Tongue (tissue), 2 donors: Measurements from ENCODE around the gene MOXD1. TPM values are rescaled to one million over a fixed set of nuclear protein-coding genes. Genes with fewer than 3 reads are reported as not detected.

Source experiments
- DNase-seq: peaks from one replicate; pipeline ENCODE4 v3.0.0-alpha.2; 2015
- total RNA-seq: library from RNA; depleted of rRNA; stranded (reverse); fragments of >200 nt; gene quantifications from one replicate; pipeline ENCODE4 v1.2.3, GENCODE V29; 2014

MOXD1 gene
- total RNA-seq, result 17.6 TPM

DNA sequence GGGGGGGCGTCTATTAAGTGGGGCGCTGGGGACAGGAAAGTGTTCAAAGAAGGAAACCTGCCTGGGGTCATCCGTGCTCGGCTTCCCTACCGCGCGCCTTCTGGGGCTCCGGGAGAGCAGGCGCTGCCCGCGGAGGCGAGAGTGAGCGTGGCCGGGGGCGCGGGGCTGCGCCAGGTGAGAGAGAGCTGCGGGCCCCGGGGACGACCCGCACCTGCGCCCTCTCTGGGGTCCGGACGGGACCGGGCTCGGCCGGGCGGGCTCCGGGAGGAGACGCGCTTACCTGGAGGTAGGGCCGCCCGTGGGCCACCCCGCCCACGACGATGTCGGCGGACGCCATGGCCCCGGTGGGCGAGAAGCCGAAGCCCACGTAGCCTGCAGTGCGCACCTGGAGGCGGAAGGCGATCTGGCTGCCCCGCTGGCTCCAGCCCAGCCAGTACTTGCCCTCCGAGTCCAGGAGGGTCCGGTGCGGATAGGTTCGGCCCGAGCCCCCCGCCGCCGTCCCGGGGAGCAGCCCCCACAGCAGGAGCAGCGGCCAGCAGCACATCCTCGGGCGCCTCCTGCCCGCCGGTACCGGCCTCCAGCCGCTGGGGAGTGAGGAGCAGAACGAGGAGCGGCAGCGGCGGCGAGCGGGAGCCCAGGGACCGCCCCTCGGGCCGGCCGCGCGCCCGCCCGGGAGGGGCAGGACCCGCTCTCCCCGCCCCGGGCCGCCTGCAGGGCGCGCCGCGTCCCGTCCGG lies at the start of gene MOXD1:
Gene MOXD1 (minus strand): TSS at position 593 of the 735 bp plus-strand sequence. CDS start 49 bp downstream, at position 544.
- DNase-seq, result peak; percentile 74

DNA sequence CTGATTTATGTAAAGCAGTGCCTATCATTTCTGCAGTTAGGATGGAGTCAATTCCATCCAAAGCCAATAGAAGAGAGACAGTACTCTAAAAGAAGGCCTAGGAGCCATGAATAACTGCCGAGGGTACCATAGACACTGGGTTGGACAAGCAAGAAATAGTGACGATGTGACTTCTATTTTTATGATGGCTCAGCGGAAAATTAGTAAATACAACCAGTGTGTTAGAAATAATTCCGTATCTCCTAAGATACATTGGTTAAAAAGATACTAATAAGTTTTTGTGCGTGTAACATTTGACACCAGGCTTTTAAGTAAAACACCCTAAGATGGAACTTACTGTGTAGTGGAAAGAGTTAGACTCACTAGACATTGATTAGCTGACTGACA lies 45.6 kb upstream of the MOXD1 start:
- no peak for DNase-seq

DNA sequence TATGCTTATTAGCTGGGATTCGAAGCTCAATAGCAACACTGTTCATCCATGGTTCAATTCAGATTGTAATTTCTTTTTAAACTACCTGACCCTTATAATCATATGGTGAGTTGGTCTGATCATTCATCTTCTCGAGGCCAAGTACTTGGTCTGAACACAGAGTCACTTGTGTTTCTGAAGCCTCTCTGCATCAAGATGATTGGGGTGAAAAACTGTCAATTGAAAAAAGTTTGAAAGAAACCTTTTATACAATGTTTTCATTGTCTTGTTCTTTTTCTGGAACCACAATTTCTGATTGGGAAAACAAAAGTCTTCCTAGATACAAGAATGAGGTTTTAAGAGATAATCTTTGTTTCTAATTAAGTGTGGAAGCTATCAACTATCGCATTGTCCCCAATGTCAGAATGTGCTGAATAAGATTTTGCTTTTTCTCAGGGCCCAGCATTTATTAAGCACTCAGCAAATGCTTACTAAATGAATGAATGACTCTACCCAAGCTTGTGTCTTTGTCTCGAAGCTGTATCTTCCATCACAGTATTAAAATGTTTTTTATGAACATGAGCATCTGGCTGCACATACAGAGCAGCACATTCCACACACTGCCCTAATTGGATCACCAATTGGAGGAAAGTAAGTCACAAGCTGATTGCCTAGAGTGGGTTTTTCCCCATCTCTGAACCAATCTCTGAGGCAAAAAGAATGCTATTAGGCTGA lies 45.0 kb upstream of the MOXD1 start:
- no peak for DNase-seq

DNA sequence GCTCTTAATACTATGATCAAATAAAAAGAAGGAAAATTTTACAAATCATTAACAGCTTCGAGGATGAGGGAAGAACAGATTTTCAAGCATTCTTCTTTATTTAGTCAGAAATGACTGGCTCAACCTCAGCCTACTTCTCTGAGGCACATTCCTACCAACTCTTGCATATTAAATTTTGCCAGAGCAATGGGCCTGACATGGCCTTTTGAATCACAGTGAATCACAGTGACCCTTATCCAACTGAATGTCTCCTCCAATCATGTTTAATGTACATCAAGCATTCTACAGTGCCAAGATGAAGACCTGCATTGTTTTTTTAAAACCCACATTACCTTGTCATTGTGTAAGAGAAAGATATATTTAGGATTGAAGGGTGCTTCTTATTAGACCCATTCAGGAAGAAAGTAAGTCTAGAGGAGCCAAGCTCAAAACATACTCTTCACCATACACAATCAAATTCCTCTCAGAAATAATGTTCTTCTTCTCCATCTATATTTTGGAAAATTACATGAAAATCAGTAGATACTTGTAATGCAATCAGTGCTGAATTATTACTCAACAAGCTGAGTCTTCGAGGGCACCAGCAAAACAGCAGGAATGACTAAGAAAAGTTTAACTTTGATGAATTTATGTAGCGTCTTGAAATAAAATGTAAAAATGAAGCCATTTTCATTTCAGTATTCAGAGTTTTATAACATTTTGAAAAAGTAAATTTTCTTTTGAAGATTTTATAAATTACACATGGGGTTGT lies 44.1 kb upstream of the MOXD1 start:
- DNase-seq, result no peak

DNA sequence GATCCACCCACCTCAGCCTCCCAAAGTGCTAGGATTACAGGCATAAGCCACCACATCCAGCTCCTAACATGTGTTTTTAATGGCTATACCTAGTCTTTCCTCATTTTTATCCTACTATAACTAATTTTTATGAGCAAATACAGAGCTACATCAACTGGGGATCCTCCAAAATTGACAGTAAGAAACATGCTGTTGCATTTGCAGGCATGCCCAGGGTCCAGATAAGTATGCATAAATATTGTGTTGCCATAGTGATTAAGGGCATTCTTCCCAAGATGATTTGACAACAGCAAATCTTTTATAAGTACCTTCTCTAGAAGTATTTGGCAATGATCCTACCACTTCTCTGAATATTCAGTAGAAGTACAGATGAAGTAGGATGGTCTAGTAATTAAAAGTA lies 41.9 kb upstream of the MOXD1 start:
- peak; percentile 23 for DNase-seq

DNA sequence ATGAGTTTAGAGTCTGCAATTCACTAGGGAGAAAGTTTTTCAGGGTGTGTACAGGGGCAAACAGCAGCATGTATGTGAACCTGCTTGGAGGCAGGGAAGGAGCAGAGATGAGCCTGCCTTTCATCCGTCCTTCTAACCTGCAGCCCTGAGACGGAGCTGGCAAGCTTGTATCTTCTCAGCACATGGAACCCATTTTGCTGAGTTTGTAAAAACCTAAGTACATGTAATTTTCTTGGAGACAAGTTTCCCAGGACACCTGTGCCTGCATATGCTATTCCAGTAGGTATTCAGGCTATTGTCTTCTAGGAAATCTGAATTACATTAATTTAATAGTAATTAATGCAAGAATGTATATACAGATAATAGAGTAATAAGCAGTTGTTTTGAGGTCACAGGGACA lies 28.8 kb upstream of the MOXD1 start:
- DNase-seq, result no peak

DNA sequence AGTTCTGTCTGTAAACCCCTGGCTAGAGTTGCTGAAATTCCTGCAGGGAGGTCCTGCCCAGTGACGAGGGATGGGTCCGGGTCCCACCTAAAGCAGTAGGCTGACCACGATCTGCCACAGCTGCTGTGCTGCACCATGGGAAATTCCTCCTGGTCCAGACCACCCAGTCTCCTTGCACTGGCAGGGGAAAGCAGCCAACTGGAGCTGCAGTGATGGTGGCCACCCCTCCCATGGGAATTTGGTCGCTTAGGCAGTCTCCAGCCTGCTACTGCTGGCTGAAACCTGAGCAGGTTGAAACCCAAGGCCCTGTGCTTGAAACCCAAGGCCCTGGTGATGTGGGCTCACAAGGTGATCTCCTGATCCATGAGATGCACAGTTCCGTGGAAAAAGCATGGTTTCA lies 23.9 kb upstream of the MOXD1 start:
- DNase-seq, result no peak

DNA sequence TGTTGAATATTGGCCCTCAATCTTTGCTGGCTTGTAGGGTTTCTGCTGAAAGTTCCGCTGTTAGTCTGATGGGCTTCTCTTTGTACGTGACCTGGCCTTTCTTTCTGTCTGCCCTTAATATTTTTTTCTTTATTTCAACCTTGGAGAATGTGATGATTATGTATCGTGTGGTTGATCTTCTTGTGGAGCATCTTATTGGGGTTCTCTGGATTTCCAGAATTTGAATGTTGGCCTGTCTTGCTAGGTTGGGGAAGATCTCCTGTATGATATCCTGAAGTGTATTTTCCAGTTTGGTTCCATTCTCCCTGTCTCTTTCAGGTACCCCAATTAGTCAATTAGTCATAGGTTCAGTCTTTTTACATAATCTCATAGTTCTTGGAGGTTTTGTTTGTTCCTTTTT lies 22.6 kb upstream of the MOXD1 start:
- no peak for DNase-seq

DNA sequence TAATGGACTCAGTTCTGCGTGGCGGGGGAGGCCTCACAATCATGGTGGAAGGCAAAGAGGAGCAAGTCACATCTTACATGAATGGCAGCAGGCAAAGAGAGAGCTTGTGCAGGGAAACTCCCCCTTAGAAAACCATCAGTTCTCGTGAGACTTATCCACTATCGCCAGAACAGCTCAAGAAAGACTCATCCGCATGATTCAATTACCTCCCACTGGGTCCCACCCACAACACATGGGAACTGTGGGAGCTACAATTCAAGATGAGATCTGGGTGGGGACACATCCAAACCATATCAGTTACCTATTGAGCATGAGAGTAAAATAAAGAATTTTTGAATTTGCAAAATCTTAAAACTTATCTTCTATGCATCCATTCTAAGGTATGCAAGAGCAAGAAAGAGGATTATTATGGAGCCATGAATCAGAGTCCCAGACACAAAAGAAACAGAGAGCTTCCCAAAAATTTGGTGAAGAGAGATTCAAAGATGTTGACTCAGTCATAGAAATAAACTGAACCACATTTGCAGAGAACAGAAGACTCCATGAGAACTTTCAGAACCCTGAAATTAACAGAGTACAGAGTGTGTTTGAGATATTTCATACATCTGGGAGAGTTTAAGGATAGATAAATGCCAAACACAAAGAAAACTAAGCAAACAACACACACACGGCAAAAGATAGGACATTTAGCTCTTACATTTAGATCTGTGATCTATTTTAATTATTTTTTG lies 17.1 kb upstream of the MOXD1 start:
- DNase-seq, result no peak

DNA sequence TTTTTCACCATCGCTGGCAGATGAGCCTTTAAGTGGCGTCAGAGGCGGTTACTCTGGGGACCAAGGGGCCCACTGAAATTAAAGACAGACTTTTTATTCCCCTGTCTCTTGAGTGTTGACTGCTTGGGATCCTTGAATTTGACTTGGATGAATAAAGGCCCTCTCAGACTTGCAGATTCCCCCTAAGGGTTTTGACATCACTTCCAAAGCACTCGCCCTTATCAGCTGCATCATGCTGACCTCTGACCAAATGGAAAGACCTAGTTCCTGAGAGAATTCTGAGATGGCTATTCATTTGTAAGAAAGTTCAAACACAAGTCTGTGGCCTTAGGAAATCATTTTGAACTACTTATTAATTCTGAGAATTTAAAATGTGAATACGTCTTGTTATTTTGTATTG lies 13.5 kb upstream of the MOXD1 start:
- DNase-seq, result no peak

DNA sequence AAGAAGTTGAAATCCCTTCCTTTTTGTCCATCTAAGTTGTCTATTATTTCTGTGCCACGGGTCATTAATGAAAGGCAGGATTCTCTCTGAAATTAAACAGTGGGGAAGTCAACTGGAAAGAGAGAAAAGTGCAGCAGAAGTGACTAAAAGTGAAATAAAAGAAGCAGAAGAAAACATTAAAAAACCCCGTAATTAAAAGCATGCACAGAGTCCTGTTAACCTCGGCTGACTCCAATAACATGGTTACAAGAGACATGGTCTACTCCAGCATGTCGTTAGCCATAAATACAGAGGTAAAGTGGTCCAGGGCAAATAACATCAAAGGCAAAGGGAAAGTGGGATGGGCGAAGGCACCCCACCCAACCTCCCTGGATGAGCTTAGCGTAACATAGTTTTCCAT lies 13.0 kb upstream of the MOXD1 start:
- DNase-seq, result no peak

DNA sequence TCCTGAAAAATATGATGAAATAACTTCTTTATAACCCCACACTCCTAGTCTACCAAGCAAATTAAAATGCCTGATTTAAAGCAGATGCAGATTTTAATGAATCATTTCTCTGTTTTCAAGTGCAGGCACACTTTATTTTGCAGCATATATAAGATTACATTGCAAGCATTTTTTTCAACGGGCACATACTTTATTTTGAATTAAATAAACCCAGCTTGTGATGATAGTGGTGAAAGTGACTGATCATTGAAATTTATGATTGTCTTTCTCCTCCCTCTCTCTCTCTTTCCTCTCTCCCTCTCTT lies 12.2 kb upstream of the MOXD1 start:
- no peak for DNase-seq

DNA sequence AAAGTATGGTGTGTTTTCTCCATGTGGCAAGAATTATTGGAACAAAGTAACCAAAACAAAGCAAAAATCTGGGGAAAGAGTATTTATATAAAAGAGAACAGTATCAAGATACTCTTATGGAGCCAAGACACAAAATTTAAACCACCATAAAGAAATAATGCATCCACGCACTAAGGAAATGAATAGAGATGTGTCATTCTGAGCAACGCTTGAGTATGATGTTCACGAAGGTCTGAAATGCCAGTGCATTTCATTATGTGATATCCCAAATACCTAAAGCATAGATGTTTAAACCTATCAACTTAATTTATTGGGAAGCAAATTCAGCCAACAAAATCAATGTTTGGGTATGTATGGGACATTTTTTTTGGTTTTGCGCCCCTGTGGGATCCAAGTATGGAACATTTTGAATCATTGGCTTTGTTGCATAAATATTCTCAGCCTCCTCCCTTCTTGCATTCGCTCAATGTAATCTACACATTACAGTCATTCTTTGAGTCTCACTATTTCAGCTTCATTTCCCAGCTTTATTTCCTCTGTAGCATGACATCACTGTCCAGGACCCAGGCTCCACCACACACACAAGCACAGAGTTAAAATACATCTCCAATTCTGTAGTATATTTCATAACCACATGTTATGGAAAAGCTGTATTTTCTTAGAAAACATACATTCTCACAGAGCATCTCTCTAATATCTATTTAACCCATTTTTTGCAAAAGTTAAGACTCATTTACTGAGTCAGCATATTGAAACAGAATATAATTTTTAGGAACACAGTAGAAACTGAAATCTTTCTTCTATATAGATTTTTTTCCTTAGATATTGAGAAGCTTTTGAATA lies 11.6 kb upstream of the MOXD1 start:
- DNase-seq, result no peak

DNA sequence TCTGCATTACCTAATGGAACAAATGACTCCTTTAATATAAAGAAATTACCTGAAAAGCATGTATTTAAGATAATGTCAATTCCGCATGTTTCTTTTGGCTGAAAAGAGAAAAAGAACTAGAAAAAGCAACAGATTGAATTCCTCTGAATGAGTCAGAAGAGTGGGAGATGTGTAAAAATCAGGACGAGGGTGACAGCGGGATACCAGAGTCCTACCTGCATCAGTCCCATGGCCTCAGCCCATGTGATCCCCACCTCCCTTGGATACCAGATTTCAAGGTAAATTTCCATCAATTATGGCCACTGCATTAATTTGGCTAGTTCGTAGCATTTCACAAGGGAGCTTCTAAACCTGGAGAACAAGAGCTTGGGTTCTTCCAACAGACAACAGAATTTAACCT lies 10.0 kb upstream of the MOXD1 start:
- DNase-seq, result no peak

DNA sequence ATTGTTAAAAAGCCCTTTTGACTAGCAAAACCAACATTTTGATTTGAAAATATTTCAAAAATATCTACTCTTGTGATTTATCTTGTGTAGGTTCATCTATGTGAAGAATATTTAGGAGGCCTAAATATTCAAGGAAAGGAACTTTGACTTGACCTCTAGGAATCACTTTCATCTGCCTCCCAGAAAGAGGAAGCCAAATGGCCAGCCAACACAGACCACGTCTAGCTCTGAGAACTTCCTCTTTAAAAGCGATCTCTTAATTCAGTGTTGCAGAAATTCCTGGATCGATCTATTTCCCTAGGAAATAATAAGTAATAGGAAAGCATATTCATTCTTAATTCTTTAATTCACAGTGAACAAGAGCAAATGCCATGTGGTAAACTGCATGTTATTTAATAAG lies 9.6 kb upstream of the MOXD1 start:
- no peak for DNase-seq

DNA sequence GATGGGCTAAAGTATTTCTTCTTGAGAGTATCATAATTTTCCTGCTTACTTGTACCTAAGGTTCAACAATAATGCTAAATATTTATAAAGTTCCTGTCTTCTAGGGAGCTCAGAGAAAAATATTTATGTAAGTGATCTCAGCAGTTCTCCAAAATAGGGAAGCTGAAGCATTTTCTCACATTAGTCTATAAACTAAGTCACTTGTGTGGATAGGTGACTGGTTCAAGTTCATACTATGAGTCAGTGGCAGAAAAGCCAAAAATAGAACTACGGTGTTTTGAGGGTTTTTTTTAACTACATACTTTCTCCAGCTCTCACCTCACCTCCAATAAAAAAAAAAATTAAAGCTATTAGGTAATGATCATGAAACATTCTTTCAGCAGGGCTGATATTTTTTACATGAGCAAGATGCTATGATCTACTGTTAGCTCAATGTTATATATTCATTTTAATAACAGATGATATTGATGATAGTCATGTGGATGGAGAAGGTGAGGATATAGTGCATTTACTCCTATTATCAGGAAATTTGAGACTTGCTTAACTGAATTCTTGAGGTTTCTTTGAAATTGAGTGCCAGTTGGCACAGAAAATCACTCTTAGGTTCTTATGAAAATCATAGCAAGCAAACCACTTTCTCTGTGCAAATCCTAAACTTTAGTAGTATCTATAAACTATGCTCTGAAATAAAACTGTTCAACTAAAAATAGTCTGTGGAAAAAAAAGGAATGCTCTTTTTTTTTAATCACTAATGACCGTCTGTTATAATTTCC lies 4.1 kb upstream of the MOXD1 start:
- DNase-seq, result no peak

DNA sequence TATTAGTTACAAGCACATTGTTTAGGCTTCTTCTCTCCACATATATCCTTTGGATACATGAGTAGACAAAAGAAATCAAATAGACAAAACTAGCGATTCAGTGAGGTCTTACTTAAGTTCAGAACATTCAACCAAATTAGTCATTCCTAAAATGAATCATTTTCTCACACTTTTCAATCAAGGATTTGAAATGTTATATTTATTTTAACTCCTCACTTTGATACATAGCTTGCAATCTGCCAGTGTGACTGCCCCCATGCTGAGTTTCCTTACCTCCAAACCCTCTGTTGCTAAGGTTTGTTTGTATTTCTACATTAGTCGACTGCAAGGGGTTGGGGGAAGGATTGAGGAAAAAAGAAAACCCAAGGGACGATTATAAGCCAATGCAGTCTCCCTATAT lies 3.5 kb upstream of the MOXD1 start:
- DNase-seq, result no peak

DNA sequence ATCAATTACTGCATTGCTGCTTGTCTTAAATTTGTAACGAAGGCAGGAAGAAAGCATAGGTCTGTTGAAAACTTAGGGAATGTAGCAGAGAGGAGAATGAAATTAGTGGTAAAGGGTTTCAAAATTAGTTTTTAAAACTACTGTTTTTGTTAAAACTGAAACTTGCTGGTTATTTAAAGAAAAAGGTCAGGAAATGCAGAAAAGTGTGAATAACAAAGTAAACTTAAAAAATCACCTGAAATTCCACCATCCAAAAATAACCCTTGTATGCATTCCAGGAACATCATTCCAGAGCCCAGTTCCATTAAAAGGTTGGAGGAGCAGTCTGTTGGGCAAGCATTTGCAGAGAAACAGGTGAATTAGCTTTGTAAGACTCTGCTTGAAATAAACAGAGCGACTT lies 3.1 kb upstream of the MOXD1 start:
- no peak for DNase-seq

DNA sequence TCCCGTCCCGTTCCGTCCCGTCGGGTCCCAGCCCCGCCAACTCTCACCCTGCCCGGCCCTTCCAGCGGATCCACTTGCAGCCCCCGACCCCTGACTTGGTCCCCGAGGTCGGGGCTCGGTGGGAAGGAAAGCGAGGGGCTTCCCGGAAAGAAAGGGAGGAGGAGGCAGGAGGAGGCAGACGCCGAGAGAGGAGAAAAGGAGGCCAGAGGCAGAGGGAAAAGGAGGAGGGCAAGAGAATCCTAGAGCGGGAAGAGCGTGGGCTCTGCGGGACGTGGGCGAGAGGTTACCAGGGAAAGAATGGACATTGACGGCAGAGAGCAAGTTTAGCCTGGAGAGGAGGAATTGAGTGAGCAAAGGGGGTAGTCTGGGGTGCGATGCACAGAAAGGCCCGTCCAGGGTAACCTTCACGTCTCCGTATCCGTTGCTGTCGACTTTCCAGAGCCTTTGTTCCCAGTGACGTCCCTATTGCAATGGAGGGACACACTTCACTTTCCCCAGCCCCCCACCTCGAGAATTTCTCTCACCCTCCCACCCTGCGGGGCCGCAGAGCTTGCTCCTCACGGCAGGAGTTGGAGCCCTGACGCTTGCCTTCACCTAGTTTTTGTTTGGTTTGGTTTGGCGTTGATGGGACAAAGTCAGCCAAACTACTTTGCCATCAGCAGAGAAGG lies 477 bp upstream of the MOXD1 start:
- no peak for DNase-seq

DNA sequence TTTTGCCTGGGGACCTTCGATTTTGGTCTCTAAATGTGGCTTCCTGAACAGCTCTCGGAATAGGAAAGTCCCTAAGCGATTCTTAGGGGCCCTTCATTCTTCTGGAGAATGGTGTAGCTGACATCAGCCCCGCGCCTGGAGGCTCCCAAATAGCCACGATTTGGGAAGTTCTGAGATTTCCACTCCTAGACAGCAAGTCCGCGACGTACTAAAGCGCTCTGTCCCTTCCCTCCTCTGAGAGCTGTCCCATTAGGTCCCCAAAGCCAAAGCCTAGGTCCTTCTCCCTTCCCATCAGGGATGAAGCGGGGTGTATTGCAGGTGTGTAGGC lies 756 bp downstream of the MOXD1 start:
- peak; percentile 19 for DNase-seq
